A549 (cell line): ENCODE data around the gene ATP8A2. TPM values are rescaled to one million over a fixed set of nuclear protein-coding genes. Genes with fewer than 3 reads are reported as not detected.

Source experiments
- ATAC-seq, 2 experiments: fragments of 200-7000 bp in 1 of 2; fragments of >200 bp in 1 of 2; cut with Nextera tagmentation in 1 of 2; cut with Tn5 transposase in 1 of 2; 3 replicates each; pipeline versions ENCODE4 v1.8.0 to v1.9.1; 2018 to 2020; ENCODE audit warnings: mild to moderate bottlenecking in 1 of 2, moderate library complexity in 1 of 2
- CTCF ChIA-PET: fragments of 300-600 bp; sonication (Branson Sonifier 250); formaldehyde crosslinking; extraction: SDS; loops from one replicate; lab custom pipeline; 2021; ENCODE audit warnings: antibody characterized with exemption, inconsistent platforms; lab: Yijun Ruan, JAX
- POLR2A ChIA-PET: fragments of 350-600 bp; formaldehyde crosslinking; extraction: SDS; loops from one replicate; lab custom pipeline; 2021; ENCODE audit warnings: antibody characterized with exemption, inconsistent platforms; lab: Yijun Ruan, JAX
- DNase-seq, 2 experiments: peaks; one replicate each; pipeline versions ENCODE4 v3.0.0 to v3.0.0-alpha.2; 2011 to 2016; ENCODE audit warnings: low read depth in 1 of 2, low spot score in 1 of 2
- FAIRE-seq: peaks from 2 replicates; lab custom pipeline; 2011; peaks lifted over from hg19 to GRCh38; lab: Jason Lieb, UNC
- H3K27ac ChIP-seq, 2 experiments: fragments of >200 bp; sonication (Bioruptor Twin); formaldehyde crosslinking; 3 replicates each; pipeline ENCODE4 v1.5.1; 2016 to 2017
- H3K4me1 ChIP-seq: fragments of >200 bp; sonication (Bioruptor Twin); formaldehyde crosslinking; 3 replicates; pipeline ENCODE4 v1.6.1; 2016
- H3K4me2 ChIP-seq: fragments of >200 bp; sonication (Bioruptor Twin); formaldehyde crosslinking; 3 replicates; pipeline ENCODE4 v1.6.1; 2016
- H3K4me3 ChIP-seq: fragments of >200 bp; sonication (Bioruptor Twin); formaldehyde crosslinking; 3 replicates; pipeline ENCODE4 v1.5.1; 2016
- H3K9me3 ChIP-seq: fragments of >200 bp; sonication (Bioruptor Twin); formaldehyde crosslinking; 3 replicates; pipeline ENCODE4 v1.6.1; 2016
- CBX8 ChIP-seq: fragments of 200-600 bp; sonication (generic); IDR thresholded peaks from 2 replicates; pipeline ENCODE4 v1.6.1; 2016
- EHMT2 ChIP-seq: fragments of 200-600 bp; sonication (generic); IDR thresholded peaks from 2 replicates; pipeline ENCODE4 v1.6.1; 2016; ENCODE audit warnings: antibody characterized with exemption, low read depth, mild to moderate bottlenecking, moderate library complexity
- EP300 ChIP-seq, 2 experiments: fragments of >200 bp; sonication (Bioruptor Twin); formaldehyde crosslinking; IDR thresholded peaks; 2 replicates in 1 of 2; 3 replicates in 1 of 2; pipeline ENCODE4 v1.6.1; 2016 to 2017
- ESRRA ChIP-seq: fragments of 150-350 bp; IDR thresholded peaks from 2 replicates; pipeline ENCODE4 v1.6.1; 2014; ENCODE audit warnings: mild to moderate bottlenecking, low read length, borderline replicate concordance
- GATA3 ChIP-seq: IDR thresholded peaks from 2 replicates; pipeline ENCODE4 v1.6.1; 2012; ENCODE audit warnings: borderline replicate concordance
- HOXB13 ChIP-seq: fragments of 250-450 bp; sonication (Bioruptor Pico); IDR thresholded peaks from 2 replicates; pipeline ENCODE4 v1.5.0; 2020; ENCODE audit warnings: low read depth, mild to moderate bottlenecking, moderate library complexity
- HOXB5 ChIP-seq: fragments of 250-450 bp; sonication (Bioruptor Pico); IDR thresholded peaks from 2 replicates; pipeline ENCODE4 v1.5.0; 2020; ENCODE audit warnings: mild to moderate bottlenecking, moderate library complexity
- JUN ChIP-seq, 2 experiments: fragments of >200 bp; sonication (Bioruptor Twin); formaldehyde crosslinking; IDR thresholded peaks; 2 replicates in 1 of 2; 3 replicates in 1 of 2; pipeline ENCODE4 v1.6.1; 2016 to 2017
- JUNB ChIP-seq: fragments of >200 bp; sonication (Bioruptor Twin); formaldehyde crosslinking; IDR thresholded peaks from 2 replicates; pipeline ENCODE4 v1.6.1; 2016
- MAFK ChIP-seq: fragments of 450-650 bp; IDR thresholded peaks from 2 replicates; pipeline ENCODE4 v1.6.1; 2014; ENCODE audit not compliant: partially characterized antibody
- MAZ ChIP-seq: fragments of 150-350 bp; IDR thresholded peaks from 2 replicates; pipeline ENCODE4 v1.6.1; 2014; ENCODE audit warnings: antibody characterized with exemption, low read depth, low read length, borderline replicate concordance
- MYC ChIP-seq: IDR thresholded peaks from 2 replicates; pipeline ENCODE4 v1.6.1; 2012; ENCODE audit warnings: mild to moderate bottlenecking, inconsistent platforms, low read length, improper control_type of control experiment, borderline replicate concordance
- NFE2L2 ChIP-seq: fragments of 150-350 bp; conservative IDR thresholded peaks from 2 replicates; pipeline ENCODE4 v1.6.1; 2014; ENCODE audit warnings: low read length
- NR3C1 ChIP-seq: fragments of >200 bp; sonication (Bioruptor Twin); formaldehyde crosslinking; IDR thresholded peaks from 3 replicates; pipeline ENCODE4 v1.6.1; 2017
- RAD21 ChIP-seq, 2 experiments: fragments of >200 bp in 1 of 2; sonication (Bioruptor Twin) in 1 of 2; formaldehyde crosslinking in 1 of 2; IDR thresholded peaks in 1 of 2; conservative IDR thresholded peaks in 1 of 2; 2 replicates in 1 of 2; 3 replicates in 1 of 2; pipeline ENCODE4 v1.6.1; 2012 to 2018; ENCODE audit warnings: inconsistent platforms in 1 of 2
- RFX5 ChIP-seq: fragments of 450-650 bp; IDR thresholded peaks from 2 replicates; pipeline ENCODE4 v1.7.1; 2014; ENCODE audit warnings: antibody characterized with exemption, mild to moderate bottlenecking, moderate library complexity
- SREBF2 ChIP-seq: fragments of 450-650 bp; IDR thresholded peaks from 2 replicates; pipeline ENCODE4 v1.6.1; 2014; ENCODE audit warnings: mild to moderate bottlenecking, moderate library complexity
- TFCP2L1 ChIP-seq: fragments of 250-450 bp; sonication (Bioruptor Pico); IDR thresholded peaks from 2 replicates; pipeline ENCODE4 v1.5.0; 2021; ENCODE audit warnings: mild to moderate bottlenecking
- ZC3H11A ChIP-seq: fragments of 450-650 bp; IDR thresholded peaks from 2 replicates; pipeline ENCODE4 v1.6.1; 2014; ENCODE audit warnings: antibody characterized with exemption, mild to moderate bottlenecking
- ZFP36 ChIP-seq: fragments of 450-650 bp; IDR thresholded peaks from 2 replicates; pipeline ENCODE4 v1.6.1; 2014; ENCODE audit warnings: borderline replicate concordance; ENCODE audit not compliant: partially characterized antibody
- WGBS: methylation state at CpG from one replicate; pipeline ENCODE4 v1.1.6; 2017; ENCODE audit errors: missing lambda C conversion rate; 5-methylcytosine and 5-hydroxymethylcytosine counted together
- polyA plus RNA-seq, 4 experiments: library from polyadenylated mRNA; depleted of rRNA in 3 of 4; stranded (reverse); fragments of >200 nt; fragmentation: RNase III in 1 of 4; extraction: RNeasy Plus Mini Kit Qiagen cat#74134 plus additional on column Dnase treatment in 1 of 4; gene quantifications; 2 replicates in 3 of 4; 3 replicates in 1 of 4; pipeline ENCODE4 v1.2.3, GENCODE V29; 2011 to 2017
- TF ChIP-seq, protein P1 (sequence below): fragments of 250-450 bp; sonication (Bioruptor Pico); IDR thresholded peaks from 2 replicates; pipeline ENCODE4 v1.5.0; 2021; ENCODE audit warnings: mild to moderate bottlenecking, moderate library complexity, borderline replicate concordance
- TF ChIP-seq, protein P2 (sequence below): fragments of >200 bp; sonication (Bioruptor Twin); formaldehyde crosslinking; IDR thresholded peaks from 3 replicates; pipeline ENCODE4 v1.6.1; 2016
- TF ChIP-seq, protein P3 (sequence below): fragments of >200 bp; sonication (Bioruptor Twin); formaldehyde crosslinking; IDR thresholded peaks from 3 replicates; pipeline ENCODE4 v1.5.1; 2016
- TF ChIP-seq, protein P4 (sequence below): fragments of 250-450 bp; sonication (Bioruptor Pico); IDR thresholded peaks from 2 replicates; pipeline ENCODE4 v1.5.0; 2020; ENCODE audit warnings: low read depth, mild to moderate bottlenecking, moderate library complexity

Gene ATP8A2
- polyA plus RNA-seq, 2 of the 4 experiments (the other 2 are of a cell fraction), result 0.03 TPM; not detected in 1

DNA sequence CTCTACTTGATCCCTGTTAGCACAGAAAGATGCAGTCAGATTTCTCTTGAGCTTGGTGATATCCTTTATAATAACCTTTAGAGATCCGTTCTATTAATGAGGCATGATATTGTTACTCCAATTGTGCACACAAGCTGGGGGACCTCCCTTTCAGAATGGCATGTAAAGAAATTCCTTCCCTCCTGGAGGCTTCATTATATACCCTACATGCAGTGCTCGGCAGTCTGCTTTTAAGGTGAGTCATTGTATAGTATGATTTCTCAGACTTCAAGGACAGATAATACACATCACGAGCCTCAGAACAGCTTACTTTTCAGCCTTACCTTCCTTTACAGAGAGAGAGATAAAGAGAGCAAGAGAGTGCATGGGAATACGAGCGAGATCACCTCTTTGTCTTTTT lies 261.3 kb downstream of the ATP8A2 start (continued):
- TF ChIP-seq ESRRA (no peak), CBX8 (no peak)

DNA sequence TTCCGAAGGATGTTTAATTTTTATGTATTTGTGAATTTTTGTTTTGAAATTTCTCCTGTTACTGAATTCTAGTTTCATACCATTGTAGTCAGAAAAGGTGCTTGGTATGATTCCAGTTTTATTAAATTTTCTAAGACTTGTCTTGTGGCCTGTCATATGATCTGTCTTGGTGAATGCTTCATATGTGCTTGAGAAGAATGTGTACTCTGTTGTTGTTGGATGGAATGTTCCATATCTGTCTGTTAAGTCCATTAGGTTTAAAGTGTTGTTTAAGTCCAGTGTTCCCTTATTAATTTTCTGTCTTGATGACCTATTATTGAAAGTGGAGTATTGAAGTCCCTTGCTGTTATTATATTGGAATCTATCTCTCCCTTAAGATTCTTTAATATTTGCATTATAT lies 273.9 kb downstream of the ATP8A2 start:
- Histone ChIP-seq H3K4me3 (no peak overlapping the region), H3K9me3 (no peaks in the 10 kb centered on the region), H3K27ac (no peak overlapping the region), H3K4me1 (no peaks in the 10 kb centered on the region), H3K4me2 (no peak overlapping the region)
- ATAC-seq (no peak), FAIRE-seq (no peak), DNase-seq (no peak)
- ChIA-PET CTCF (no interaction called here), POLR2A (no interaction called here)
- 5% methylated on average over 1 of the region's 1 CpG for WGBS
- TF ChIP-seq SREBF2, result no peak
- TF ChIP-seq CBX8, result no peak
- TF ChIP-seq RAD21 (conservative IDR thresholded peaks at IDR 0.05 in 1 of 2, IDR thresholded peaks at IDR 0.05 in 1 of 2), result no peak
- TF ChIP-seq RFX5, result no peak
- no peak for TF ChIP-seq EHMT2
- TF ChIP-seq JUNB, result no peak
- no peak for TF ChIP-seq GATA3
- TF ChIP-seq, protein P1, sequence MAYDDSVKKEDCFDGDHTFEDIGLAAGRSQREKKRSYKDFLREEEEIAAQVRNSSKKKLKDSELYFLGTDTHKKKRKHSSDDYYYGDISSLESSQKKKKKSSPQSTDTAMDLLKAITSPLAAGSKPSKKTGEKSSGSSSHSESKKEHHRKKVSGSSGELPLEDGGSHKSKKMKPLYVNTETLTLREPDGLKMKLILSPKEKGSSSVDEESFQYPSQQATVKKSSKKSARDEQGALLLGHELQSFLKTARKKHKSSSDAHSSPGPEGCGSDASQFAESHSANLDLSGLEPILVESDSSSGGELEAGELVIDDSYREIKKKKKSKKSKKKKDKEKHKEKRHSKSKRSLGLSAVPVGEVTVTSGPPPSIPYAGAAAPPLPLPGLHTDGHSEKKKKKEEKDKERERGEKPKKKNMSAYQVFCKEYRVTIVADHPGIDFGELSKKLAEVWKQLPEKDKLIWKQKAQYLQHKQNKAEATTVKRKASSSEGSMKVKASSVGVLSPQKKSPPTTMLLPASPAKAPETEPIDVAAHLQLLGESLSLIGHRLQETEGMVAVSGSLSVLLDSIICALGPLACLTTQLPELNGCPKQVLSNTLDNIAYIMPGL (CRISPR knock-in tag), result no peak
- TF ChIP-seq TFCP2L1 (CRISPR knock-in tag), result no peak

DNA sequence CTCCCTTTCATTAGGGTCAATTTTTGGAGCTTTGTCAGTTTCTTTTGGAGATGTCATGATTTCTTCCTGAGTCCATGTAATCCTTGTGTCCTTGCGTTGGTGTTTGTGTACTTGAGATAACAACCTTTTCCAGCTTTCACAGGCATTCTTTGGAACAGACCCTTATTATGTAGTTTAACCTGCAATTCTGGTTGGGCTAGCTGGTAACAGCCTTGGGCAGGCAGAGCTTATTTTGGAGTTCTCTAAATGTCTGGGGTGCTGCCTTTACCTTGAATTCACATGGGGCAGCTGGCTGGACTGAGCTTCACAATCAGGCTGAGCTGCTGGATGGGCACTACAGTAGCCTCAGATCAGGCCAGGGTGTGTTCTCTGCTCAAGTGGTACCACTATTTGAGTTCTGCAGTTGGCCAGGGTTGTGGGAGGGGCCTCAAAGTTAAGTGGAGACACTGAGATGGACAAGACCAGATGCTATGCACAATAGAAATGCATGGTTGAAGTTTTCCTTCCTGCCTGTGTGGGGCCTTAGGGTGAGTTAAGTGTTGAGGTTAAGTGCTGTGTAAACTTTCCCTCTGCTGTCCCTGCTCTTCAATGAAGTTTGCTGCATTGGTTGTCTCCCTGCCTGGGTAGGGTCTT lies 277.3 kb downstream of the ATP8A2 start:
- WGBS, result 0% methylated on average over 1 of the region's 1 CpG
- ATAC-seq (no peak), DNase-seq (no peak), FAIRE-seq (no peak)
- ChIA-PET POLR2A (no interaction called here), CTCF (no interaction called here)
- TF ChIP-seq, protein P2, sequence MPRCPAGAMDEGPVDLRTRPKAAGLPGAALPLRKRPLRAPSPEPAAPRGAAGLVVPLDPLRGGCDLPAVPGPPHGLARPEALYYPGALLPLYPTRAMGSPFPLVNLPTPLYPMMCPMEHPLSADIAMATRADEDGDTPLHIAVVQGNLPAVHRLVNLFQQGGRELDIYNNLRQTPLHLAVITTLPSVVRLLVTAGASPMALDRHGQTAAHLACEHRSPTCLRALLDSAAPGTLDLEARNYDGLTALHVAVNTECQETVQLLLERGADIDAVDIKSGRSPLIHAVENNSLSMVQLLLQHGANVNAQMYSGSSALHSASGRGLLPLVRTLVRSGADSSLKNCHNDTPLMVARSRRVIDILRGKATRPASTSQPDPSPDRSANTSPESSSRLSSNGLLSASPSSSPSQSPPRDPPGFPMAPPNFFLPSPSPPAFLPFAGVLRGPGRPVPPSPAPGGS, result no peak
- TF ChIP-seq EP300 (IDR thresholded peaks at IDR 0.05) (no peak), ZC3H11A (no peak)
- Histone ChIP-seq H3K4me3 (no peak overlapping the region), H3K4me2 (no peak overlapping the region), H3K4me1 (no peaks in the 10 kb centered on the region), H3K9me3 (no peaks in the 10 kb centered on the region), H3K27ac (no peak overlapping the region)

DNA sequence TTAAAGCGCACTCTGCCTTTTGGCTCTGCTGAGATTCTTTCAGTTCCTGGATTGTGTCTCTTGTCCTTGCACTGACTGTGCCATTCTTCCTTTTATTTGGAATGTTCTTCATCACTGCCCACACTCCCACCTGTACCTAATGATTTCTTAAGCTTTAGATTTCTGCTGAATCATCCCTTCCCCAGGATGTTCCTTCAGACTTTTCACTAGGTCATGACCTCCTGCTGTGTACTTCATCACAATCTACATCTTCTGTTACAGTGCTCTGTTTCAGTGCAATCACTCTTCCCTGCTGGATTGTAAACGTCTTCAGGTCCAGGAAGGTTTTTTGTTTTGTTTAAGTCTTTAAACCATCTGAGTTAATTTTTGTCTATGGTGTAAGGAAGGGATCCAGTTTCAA lies 281.0 kb downstream of the ATP8A2 start:
- no peak for TF ChIP-seq RAD21 (conservative IDR thresholded peaks at IDR 0.05 in 1 of 2, IDR thresholded peaks at IDR 0.05 in 1 of 2)
- TF ChIP-seq MAZ, result no peak
- TF ChIP-seq MAFK, result peak; percentile 56
- Histone ChIP-seq H3K4me2 (no peak overlapping the region), H3K4me3 (no peak overlapping the region), H3K9me3 (no peaks in the 10 kb centered on the region), H3K4me1 (no peaks in the 10 kb centered on the region), H3K27ac (no peak overlapping the region)
- ATAC-seq (no peak), FAIRE-seq (no peak), DNase-seq (no peak)
- 13% methylated on average over 2 of the region's 2 CpGs for WGBS
- CTCF ChIA-PET, result no interaction called here
- POLR2A ChIA-PET, result no interaction called here

DNA sequence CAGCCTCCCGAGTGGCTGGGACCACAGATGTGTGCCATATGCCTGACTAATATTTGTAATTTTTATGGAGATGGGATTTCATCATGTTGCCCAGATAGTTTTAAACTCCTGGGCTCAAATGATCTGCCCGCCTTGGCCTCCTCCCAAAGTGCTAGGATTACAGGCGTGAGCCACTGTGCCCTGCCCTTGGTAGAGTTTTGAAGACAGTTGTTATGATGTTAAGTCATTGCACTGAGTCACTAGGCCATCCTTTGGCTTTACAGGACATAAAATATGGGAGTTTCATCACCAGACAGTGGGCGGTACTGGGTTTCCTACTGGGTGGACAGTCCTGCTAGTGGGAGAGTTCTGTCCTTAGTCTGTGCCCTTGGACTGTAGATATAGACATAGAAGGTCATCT lies 282.5 kb downstream of the ATP8A2 start:
- FAIRE-seq (no peak), ATAC-seq (no peak)
- TF ChIP-seq MYC (no peak), HOXB5 (CRISPR knock-in tag) (no peak), HOXB13 (no peak), RFX5 (no peak), NFE2L2 (no peak), ZC3H11A (no peak), JUN (IDR thresholded peaks at IDR 0.05) (no peak), ZFP36 (no peak), NR3C1 (no peak)
- TF ChIP-seq, protein P3, sequence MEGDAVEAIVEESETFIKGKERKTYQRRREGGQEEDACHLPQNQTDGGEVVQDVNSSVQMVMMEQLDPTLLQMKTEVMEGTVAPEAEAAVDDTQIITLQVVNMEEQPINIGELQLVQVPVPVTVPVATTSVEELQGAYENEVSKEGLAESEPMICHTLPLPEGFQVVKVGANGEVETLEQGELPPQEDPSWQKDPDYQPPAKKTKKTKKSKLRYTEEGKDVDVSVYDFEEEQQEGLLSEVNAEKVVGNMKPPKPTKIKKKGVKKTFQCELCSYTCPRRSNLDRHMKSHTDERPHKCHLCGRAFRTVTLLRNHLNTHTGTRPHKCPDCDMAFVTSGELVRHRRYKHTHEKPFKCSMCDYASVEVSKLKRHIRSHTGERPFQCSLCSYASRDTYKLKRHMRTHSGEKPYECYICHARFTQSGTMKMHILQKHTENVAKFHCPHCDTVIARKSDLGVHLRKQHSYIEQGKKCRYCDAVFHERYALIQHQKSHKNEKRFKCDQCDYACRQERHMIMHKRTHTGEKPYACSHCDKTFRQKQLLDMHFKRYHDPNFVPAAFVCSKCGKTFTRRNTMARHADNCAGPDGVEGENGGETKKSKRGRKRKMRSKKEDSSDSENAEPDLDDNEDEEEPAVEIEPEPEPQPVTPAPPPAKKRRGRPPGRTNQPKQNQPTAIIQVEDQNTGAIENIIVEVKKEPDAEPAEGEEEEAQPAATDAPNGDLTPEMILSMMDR, result no peak
- TF ChIP-seq, protein P4, sequence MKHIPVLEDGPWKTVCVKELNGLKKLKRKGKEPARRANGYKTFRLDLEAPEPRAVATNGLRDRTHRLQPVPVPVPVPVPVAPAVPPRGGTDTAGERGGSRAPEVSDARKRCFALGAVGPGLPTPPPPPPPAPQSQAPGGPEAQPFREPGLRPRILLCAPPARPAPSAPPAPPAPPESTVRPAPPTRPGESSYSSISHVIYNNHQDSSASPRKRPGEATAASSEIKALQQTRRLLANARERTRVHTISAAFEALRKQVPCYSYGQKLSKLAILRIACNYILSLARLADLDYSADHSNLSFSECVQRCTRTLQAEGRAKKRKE (CRISPR knock-in tag), result no peak

More for the DNA sequence above, 282.5 kb downstream of the ATP8A2 start:
- CTCF ChIA-PET, result no interaction called here
- POLR2A ChIA-PET, result no interaction called here
- 20% methylated on average over 3 of the region's 4 CpGs for WGBS
- no peaks in the 10 kb centered on the region for H3K4me1 ChIP-seq
- H3K9me3 ChIP-seq, result no peaks in the 10 kb centered on the region
- no peak overlapping the region for H3K27ac ChIP-seq
- H3K4me3 ChIP-seq, result no peak overlapping the region
- H3K4me2 ChIP-seq, result no peak overlapping the region
- no peak for DNase-seq
